Astrocyte (in vitro differentiated cells and primary cell): ENCODE measurements around the gene COL5A1. TPM values are rescaled to one million over a fixed set of nuclear protein-coding genes. Genes with fewer than 3 reads are reported as not detected.

Experiments used
- DNase-seq: peaks from one replicate; pipeline ENCODE4 v3.0.0-alpha.2; 2010; ENCODE audit warnings: low read depth
- FAIRE-seq: peaks from 2 replicates; lab custom pipeline; 2011; peaks lifted over from hg19 to GRCh38; lab: Jason Lieb, UNC
- H2AFZ ChIP-seq: 2 replicates; pipeline ENCODE4 v1.6.0; 2012; ENCODE audit warnings: low read depth, low read length, inconsistent platforms
- H3K27ac ChIP-seq: 2 replicates; pipeline ENCODE4 v1.5.1; 2011; ENCODE audit warnings: low read depth, low read length, inconsistent platforms
- H3K27me3 ChIP-seq: 2 replicates; pipeline ENCODE4 v1.6.0; 2011; ENCODE audit warnings: low read length, inconsistent platforms; ENCODE audit not compliant: insufficient read depth
- H3K36me3 ChIP-seq: 2 replicates; pipeline ENCODE4 v1.5.1; 2011; ENCODE audit warnings: low read length, inconsistent platforms; ENCODE audit not compliant: insufficient read depth
- H3K4me1 ChIP-seq: 2 replicates; pipeline ENCODE4 v1.5.1; 2011; ENCODE audit warnings: low read length, inconsistent platforms; ENCODE audit not compliant: insufficient read depth
- H3K4me2 ChIP-seq: 2 replicates; pipeline ENCODE4 v1.6.0; 2012; ENCODE audit warnings: low read length, inconsistent platforms
- H3K4me3 ChIP-seq: 2 replicates; pipeline ENCODE4 v1.5.1; 2011; ENCODE audit warnings: low read depth, mild to moderate bottlenecking, low read length, inconsistent platforms; ENCODE audit not compliant: insufficient read depth
- H3K79me2 ChIP-seq: 2 replicates; pipeline ENCODE4 v1.6.0; 2012; ENCODE audit warnings: mild to moderate bottlenecking, low read length, inconsistent platforms; ENCODE audit not compliant: insufficient read depth
- H3K9ac ChIP-seq: 2 replicates; pipeline ENCODE4 v1.6.0; 2012; ENCODE audit warnings: mild to moderate bottlenecking, low read length, inconsistent platforms
- H3K9me3 ChIP-seq: 2 replicates; pipeline ENCODE4 v1.5.1; 2012; ENCODE audit warnings: low read depth, mild to moderate bottlenecking, low read length, inconsistent platforms; ENCODE audit not compliant: insufficient read depth
- H4K20me1 ChIP-seq: 2 replicates; pipeline ENCODE4 v1.6.0; 2012; ENCODE audit warnings: low read length, inconsistent platforms; ENCODE audit not compliant: insufficient read depth
- H3K27ac Mint-ChIP-seq: one replicate; pipeline ENCODE4 v1.8.0; 2021; ENCODE audit warnings: mild to moderate bottlenecking, mixed read lengths; ENCODE audit not compliant: unreplicated experiment
- H3K27me3 Mint-ChIP-seq: one replicate; pipeline ENCODE4 v1.8.0; 2021; ENCODE audit warnings: low read depth, mixed read lengths; ENCODE audit not compliant: unreplicated experiment
- H3K36me3 Mint-ChIP-seq: one replicate; pipeline ENCODE4 v1.8.0; 2021; ENCODE audit warnings: low read depth, mixed read lengths; ENCODE audit not compliant: unreplicated experiment
- H3K4me1 Mint-ChIP-seq: one replicate; pipeline ENCODE4 v1.8.0; 2021; ENCODE audit warnings: low read depth, mixed read lengths; ENCODE audit not compliant: unreplicated experiment
- H3K4me3 Mint-ChIP-seq: one replicate; pipeline ENCODE4 v1.8.0; 2021; ENCODE audit warnings: mild to moderate bottlenecking, moderate library complexity, mixed read lengths; ENCODE audit not compliant: unreplicated experiment
- H3K9me3 Mint-ChIP-seq: one replicate; pipeline ENCODE4 v1.8.0; 2021; ENCODE audit warnings: mild to moderate bottlenecking, mixed read lengths; ENCODE audit not compliant: unreplicated experiment
- CTCF ChIP-seq: IDR thresholded peaks from 2 replicates; pipeline ENCODE4 v1.5.1; 2011; ENCODE audit warnings: low read depth, mild to moderate bottlenecking, inconsistent platforms, low read length, moderate library complexity; ENCODE audit not compliant: insufficient read depth
- EZH2 ChIP-seq: IDR thresholded peaks from 2 replicates; pipeline ENCODE4 v1.6.1; 2012; ENCODE audit warnings: mild to moderate bottlenecking, low read length, inconsistent platforms; ENCODE audit not compliant: insufficient read depth
- total RNA-seq: library from RNA; stranded (reverse); gene quantifications from 2 replicates; pipeline ENCODE4 v1.2.1, GENCODE V29; 2021

COL5A1 gene
- total RNA-seq, 1 donor from 2014 or later, result 1,055 TPM

GRCh38 chr9:134847138-134847537, 205.5 kb downstream of the COL5A1 start:
- peaks cover 5% of the 10 kb centered on the region for H3K9me3 Mint-ChIP-seq
- H3K4me1 Mint-ChIP-seq, result peaks cover 2% of the 10 kb centered on the region
- Histone ChIP-seq H3K4me1 (no peaks in the 10 kb centered on the region), H3K9me3 (peaks cover 22% of the 10 kb centered on the region), H3K4me2 (no peak overlapping the region), H3K27me3 (no peaks in the 10 kb centered on the region), H3K27ac (no peak overlapping the region), H3K36me3 (peaks cover 25% of the 10 kb centered on the region), H2AFZ (no peak overlapping the region), H4K20me1 (peaks cover 75% of the 10 kb centered on the region), H3K79me2 (no peaks in the 10 kb centered on the region), H3K4me3 (no peak overlapping the region), H3K9ac (no peak overlapping the region)
- H3K27me3 Mint-ChIP-seq, result no peaks in the 10 kb centered on the region
- no peak for DNase-seq
- peaks cover 32% of the 10 kb centered on the region for H3K36me3 Mint-ChIP-seq
- no peak overlapping the region for H3K27ac Mint-ChIP-seq
- FAIRE-seq, result no peak
- H3K4me3 Mint-ChIP-seq, result no peak overlapping the region
- TF ChIP-seq EZH2 (no peak), CTCF (no peak)

GRCh38 chr9:134847752-134848432, 206.3 kb downstream of the COL5A1 start:
- peaks cover 28% of the 10 kb centered on the region for H3K36me3 Mint-ChIP-seq
- H3K4me3 Mint-ChIP-seq, result no peak overlapping the region
- peaks cover 2% of the 10 kb centered on the region for H3K4me1 Mint-ChIP-seq
- Histone ChIP-seq H3K4me2 (no peak overlapping the region), H3K4me3 (no peak overlapping the region), H3K9me3 (peaks cover 22% of the 10 kb centered on the region), H3K79me2 (no peaks in the 10 kb centered on the region), H3K27ac (no peak overlapping the region), H4K20me1 (peaks cover 75% of the 10 kb centered on the region), H3K4me1 (no peaks in the 10 kb centered on the region), H3K36me3 (peaks cover 21% of the 10 kb centered on the region), H3K9ac (no peak overlapping the region), H3K27me3 (no peaks in the 10 kb centered on the region), H2AFZ (no peak overlapping the region)
- H3K9me3 Mint-ChIP-seq, result peaks cover 5% of the 10 kb centered on the region
- no peak for TF ChIP-seq CTCF
- TF ChIP-seq EZH2, result no peak
- no peak for FAIRE-seq
- H3K27me3 Mint-ChIP-seq, result no peaks in the 10 kb centered on the region
- H3K27ac Mint-ChIP-seq, result peak overlapping the region; percentile 66
- no peak for DNase-seq

- FAIRE-seq (no peak), DNase-seq (no peak)
- Histone ChIP-seq H2AFZ (no peak overlapping the region), H3K4me1 (no peaks in the 10 kb centered on the region), H3K9ac (no peak overlapping the region), H3K79me2 (no peaks in the 10 kb centered on the region), H3K27ac (no peak overlapping the region), H4K20me1 (peaks cover 74% of the 10 kb centered on the region), H3K4me3 (no peak overlapping the region), H3K4me2 (no peak overlapping the region), H3K9me3 (peaks cover 22% of the 10 kb centered on the region), H3K27me3 (no peaks in the 10 kb centered on the region), H3K36me3 (peaks cover 15% of the 10 kb centered on the region)
- H3K27me3 Mint-ChIP-seq, result no peaks in the 10 kb centered on the region
- H3K36me3 Mint-ChIP-seq, result peaks cover 22% of the 10 kb centered on the region
- peak overlapping the region; percentile 66 for H3K27ac Mint-ChIP-seq
- peaks cover 5% of the 10 kb centered on the region for H3K9me3 Mint-ChIP-seq
- no peak for TF ChIP-seq EZH2
- no peak for TF ChIP-seq CTCF
- no peak overlapping the region for H3K4me3 Mint-ChIP-seq
- peaks cover 2% of the 10 kb centered on the region for H3K4me1 Mint-ChIP-seq
Measured at GRCh38 chr9:134848504-134848903, 206.9 kb downstream of the COL5A1 start.
